Mucosa of gallbladder (tissue), 1 donor: Measurements from ENCODE around the gene CACNB4. TPM values are rescaled to one million over a fixed set of nuclear protein-coding genes. Genes with fewer than 3 reads are reported as not detected.

Experiments used
- DNase-seq: peaks from one replicate; pipeline ENCODE4 v3.0.0-alpha.2; 2020; ENCODE audit warnings: low spot score
- total RNA-seq: library from RNA; stranded (reverse); gene quantifications from one replicate; pipeline ENCODE4 v1.2.1, GENCODE V29; 2021
- donor health status: DM: no; HTN: no; CAD: no.

The CACNB4 gene
- total RNA-seq, 1 donor from 2014 or later: 1.8 TPM

- DNase-seq: no peak
These were observed 10.8 kb downstream of the CACNB4 start for GRCh38 chr2:152088006-152088405.

- DNase-seq: no peak
These were observed 12.6 kb downstream of the CACNB4 start for GRCh38 chr2:152086231-152086630.

GRCh38 chr2:152084076-152084475 is 14.8 kb downstream of the CACNB4 start:
- DNase-seq: no peak

GRCh38 chr2:152083202-152083875 is 15.5 kb downstream of the CACNB4 start:
- DNase-seq: no peak

- no peak for DNase-seq
These were observed 20.2 kb downstream of the CACNB4 start for GRCh38 chr2:152078662-152079061.

- DNase-seq: no peak
These were observed 20.8 kb downstream of the CACNB4 start for GRCh38 chr2:152078023-152078422.

- DNase-seq: no peak
These were observed 23.3 kb downstream of the CACNB4 start for GRCh38 chr2:152075461-152076050.

GRCh38 chr2:152072011-152072410 is 26.8 kb downstream of the CACNB4 start:
- no peak for DNase-seq

- no peak for DNase-seq
These were observed 27.3 kb downstream of the CACNB4 start for GRCh38 chr2:152071518-152071917.

- DNase-seq: no peak
These were observed 27.8 kb downstream of the CACNB4 start for GRCh38 chr2:152071092-152071491.

GRCh38 chr2:152068226-152068625 is 30.6 kb downstream of the CACNB4 start:
- no peak for DNase-seq

- DNase-seq: no peak
These were observed 31.0 kb downstream of the CACNB4 start for GRCh38 chr2:152067823-152068222.

GRCh38 chr2:152065945-152066344 is 32.9 kb downstream of the CACNB4 start:
- DNase-seq: no peak

- DNase-seq: no peak
These were observed 34.8 kb downstream of the CACNB4 start for GRCh38 chr2:152064001-152064400.

GRCh38 chr2:152063325-152063924 is 35.4 kb downstream of the CACNB4 start:
- no peak for DNase-seq

- DNase-seq: no peak
These were observed 36.4 kb downstream of the CACNB4 start for GRCh38 chr2:152062125-152063091.

- DNase-seq: no peak
These were observed 37.5 kb downstream of the CACNB4 start for GRCh38 chr2:152061383-152061782.

- no peak for DNase-seq
These were observed 40.2 kb downstream of the CACNB4 start for GRCh38 chr2:152058655-152059054.

GRCh38 chr2:152056418-152056817 is 42.4 kb downstream of the CACNB4 start:
- no peak for DNase-seq

- no peak for DNase-seq
These were observed 43.3 kb downstream of the CACNB4 start for GRCh38 chr2:152055366-152056108.

GRCh38 chr2:152054593-152054992 is 44.3 kb downstream of the CACNB4 start:
- no peak for DNase-seq
